ENCODE results near the gene NCF2. TPM values are rescaled to one million over a fixed set of nuclear protein-coding genes. Genes with fewer than 3 reads are reported as not detected.

Gene NCF2
- total and polyA plus RNA-seq, 2 donors (not counting 1 experiment from before 2014, with no cell fraction given) = 0.43 to 2.6 TPM

GRCh38 chr1:183588827-183589226 is 1.4 kb downstream of the NCF2 start:
- H2AFZ ChIP-seq (ENCODE audit: low read length) = no peak overlapping the region
- H3K9me3 ChIP-seq (ENCODE audit: control insufficient read depth, insufficient read depth, low read depth, low read length) = no peaks in the 10 kb centered on the region
- no peak for TF ChIP-seq CTCF (conservative IDR thresholded peaks at IDR 0.05 in 1 of 2, IDR thresholded peaks at IDR 0.05 in 1 of 2; ENCODE audit: low read depth in 1 of 2, low read length in 2 of 2)
- no peak for TF ChIP-seq EZH2 (IDR thresholded peaks at IDR 0.05; ENCODE audit: low read length, missing control alignments)
- no peaks in the 10 kb centered on the region for H3K27me3 ChIP-seq (ENCODE audit: control insufficient read depth, insufficient read depth, low read length)
- DNase-seq (ENCODE audit: low read depth in 2 of 2) = no peak
- H3K27ac ChIP-seq (ENCODE audit: insufficient read depth, low read length) = no peak overlapping the region
- H4K20me1 ChIP-seq (ENCODE audit: control insufficient read depth, extremely low read depth, insufficient read depth, low read length) = no peaks in the 10 kb centered on the region
- no peak overlapping the region for H3K9ac ChIP-seq (ENCODE audit: insufficient read depth, low read length)
- H3K4me3 ChIP-seq (replicated peaks in 1 of 4; ENCODE audit: control extremely low read depth in 1 of 4, insufficient read depth in 1 of 4, low read depth in 3 of 4, low read length in 4 of 4) = no peak overlapping the region
- no peak overlapping the region for H3K4me2 ChIP-seq (ENCODE audit: extremely low read depth, insufficient read depth, low read length)
- no peaks in the 10 kb centered on the region for H3K36me3 ChIP-seq (ENCODE audit: control insufficient read depth, insufficient read depth, low read length)
- no peaks in the 10 kb centered on the region for H3K4me1 ChIP-seq (ENCODE audit: control insufficient read depth, extremely low read depth, insufficient read depth, low read length)
- no peaks in the 10 kb centered on the region for H3K79me2 ChIP-seq (ENCODE audit: control insufficient read depth, insufficient read depth, low read length)

GRCh38 chr1:183586926-183587325 is 3.3 kb downstream of the NCF2 start:
- Histone ChIP-seq H3K36me3 (ENCODE audit: control insufficient read depth, insufficient read depth, low read length) (no peaks in the 10 kb centered on the region), H4K20me1 (ENCODE audit: control insufficient read depth, extremely low read depth, insufficient read depth, low read length) (no peaks in the 10 kb centered on the region), H3K4me3 (replicated peaks in 1 of 4; ENCODE audit: control extremely low read depth in 1 of 4, insufficient read depth in 1 of 4, low read depth in 3 of 4, low read length in 4 of 4) (no peak overlapping the region), H3K4me2 (ENCODE audit: extremely low read depth, insufficient read depth, low read length) (no peak overlapping the region), H3K27me3 (ENCODE audit: control insufficient read depth, insufficient read depth, low read length) (no peaks in the 10 kb centered on the region), H3K9ac (ENCODE audit: insufficient read depth, low read length) (no peak overlapping the region), H3K9me3 (ENCODE audit: control insufficient read depth, insufficient read depth, low read depth, low read length) (no peaks in the 10 kb centered on the region), H3K79me2 (ENCODE audit: control insufficient read depth, insufficient read depth, low read length) (no peaks in the 10 kb centered on the region), H3K4me1 (ENCODE audit: control insufficient read depth, extremely low read depth, insufficient read depth, low read length) (no peaks in the 10 kb centered on the region), H2AFZ (ENCODE audit: low read length) (no peak overlapping the region), H3K27ac (ENCODE audit: insufficient read depth, low read length) (no peak overlapping the region)
- DNase-seq (ENCODE audit: low read depth in 2 of 2) = no peak
- TF ChIP-seq CTCF (conservative IDR thresholded peaks at IDR 0.05 in 1 of 2, IDR thresholded peaks at IDR 0.05 in 1 of 2; ENCODE audit: low read depth in 1 of 2, low read length in 2 of 2) = no peak
- TF ChIP-seq EZH2 (IDR thresholded peaks at IDR 0.05; ENCODE audit: low read length, missing control alignments) = no peak

GRCh38 chr1:183586455-183586854 is 3.8 kb downstream of the NCF2 start:
- Histone ChIP-seq H3K4me1 (ENCODE audit: control insufficient read depth, extremely low read depth, insufficient read depth, low read length) (no peaks in the 10 kb centered on the region), H3K4me3 (replicated peaks in 1 of 4; ENCODE audit: control extremely low read depth in 1 of 4, insufficient read depth in 1 of 4, low read depth in 3 of 4, low read length in 4 of 4) (no peak overlapping the region), H3K9me3 (ENCODE audit: control insufficient read depth, insufficient read depth, low read depth, low read length) (no peaks in the 10 kb centered on the region), H3K79me2 (ENCODE audit: control insufficient read depth, insufficient read depth, low read length) (no peaks in the 10 kb centered on the region), H3K36me3 (ENCODE audit: control insufficient read depth, insufficient read depth, low read length) (no peaks in the 10 kb centered on the region), H3K27ac (ENCODE audit: insufficient read depth, low read length) (no peak overlapping the region), H3K9ac (ENCODE audit: insufficient read depth, low read length) (no peak overlapping the region), H2AFZ (ENCODE audit: low read length) (no peak overlapping the region), H4K20me1 (ENCODE audit: control insufficient read depth, extremely low read depth, insufficient read depth, low read length) (no peaks in the 10 kb centered on the region), H3K4me2 (ENCODE audit: extremely low read depth, insufficient read depth, low read length) (no peak overlapping the region), H3K27me3 (ENCODE audit: control insufficient read depth, insufficient read depth, low read length) (no peaks in the 10 kb centered on the region)
- DNase-seq (ENCODE audit: low read depth in 2 of 2) = no peak
- TF ChIP-seq EZH2 (IDR thresholded peaks at IDR 0.05; ENCODE audit: low read length, missing control alignments) (no peak), CTCF (conservative IDR thresholded peaks at IDR 0.05 in 1 of 2, IDR thresholded peaks at IDR 0.05 in 1 of 2; ENCODE audit: low read depth in 1 of 2, low read length in 2 of 2) (no peak)

Data from fibroblast of lung (primary cell).